ENCODE data around the gene ZPBP2.
"Not testable (repeated sequence)": the region's sequence is repeated elsewhere in the genome, so short reads cannot be mapped to it uniquely, and the experiment has no call there.

ZPBP2 gene

DNA sequence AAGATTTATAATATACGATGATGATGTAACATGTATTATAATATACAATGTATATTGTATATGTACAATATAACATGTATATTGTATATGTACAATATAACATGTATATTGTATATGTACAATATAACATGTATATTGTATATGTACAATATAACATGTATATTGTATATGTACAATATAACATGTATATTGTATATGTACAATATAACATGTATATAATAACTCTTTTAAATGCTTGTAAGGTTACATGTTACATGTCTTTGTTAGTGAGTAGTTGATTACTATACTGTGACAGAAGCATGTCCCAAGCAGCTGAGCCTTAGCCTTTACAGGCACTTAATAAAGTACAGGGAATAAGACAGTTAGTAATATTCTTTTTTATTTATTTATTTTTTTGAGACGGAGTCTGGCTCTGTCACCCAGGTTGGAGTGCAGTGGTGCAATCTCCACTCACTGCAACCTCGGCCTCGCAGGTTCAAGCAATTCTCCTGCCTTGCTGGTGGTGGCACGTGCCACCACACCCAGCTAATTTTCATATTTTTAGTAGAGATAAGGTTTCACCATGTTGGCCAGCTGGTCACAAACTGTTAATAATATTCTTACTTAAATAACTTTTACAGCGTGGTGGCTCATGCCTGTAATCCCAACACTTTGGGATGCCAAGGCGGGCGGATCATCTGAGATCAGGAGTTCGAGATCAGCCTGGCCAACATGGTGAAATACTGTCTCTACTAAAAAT lies 11.9 kb upstream of the ZPBP2 start:
- DNase-seq (ENCODE audit: low spot score): not testable (repeated sequence)

GRCh38 chr17:39861235-39861634 lies 6.8 kb upstream of the ZPBP2 start:
- DNase-seq (ENCODE audit: low spot score): no peak

- DNase-seq (ENCODE audit: low spot score): no peak
Measured at GRCh38 chr17:39863244-39863917, 4.6 kb upstream of the ZPBP2 start.

DNA sequence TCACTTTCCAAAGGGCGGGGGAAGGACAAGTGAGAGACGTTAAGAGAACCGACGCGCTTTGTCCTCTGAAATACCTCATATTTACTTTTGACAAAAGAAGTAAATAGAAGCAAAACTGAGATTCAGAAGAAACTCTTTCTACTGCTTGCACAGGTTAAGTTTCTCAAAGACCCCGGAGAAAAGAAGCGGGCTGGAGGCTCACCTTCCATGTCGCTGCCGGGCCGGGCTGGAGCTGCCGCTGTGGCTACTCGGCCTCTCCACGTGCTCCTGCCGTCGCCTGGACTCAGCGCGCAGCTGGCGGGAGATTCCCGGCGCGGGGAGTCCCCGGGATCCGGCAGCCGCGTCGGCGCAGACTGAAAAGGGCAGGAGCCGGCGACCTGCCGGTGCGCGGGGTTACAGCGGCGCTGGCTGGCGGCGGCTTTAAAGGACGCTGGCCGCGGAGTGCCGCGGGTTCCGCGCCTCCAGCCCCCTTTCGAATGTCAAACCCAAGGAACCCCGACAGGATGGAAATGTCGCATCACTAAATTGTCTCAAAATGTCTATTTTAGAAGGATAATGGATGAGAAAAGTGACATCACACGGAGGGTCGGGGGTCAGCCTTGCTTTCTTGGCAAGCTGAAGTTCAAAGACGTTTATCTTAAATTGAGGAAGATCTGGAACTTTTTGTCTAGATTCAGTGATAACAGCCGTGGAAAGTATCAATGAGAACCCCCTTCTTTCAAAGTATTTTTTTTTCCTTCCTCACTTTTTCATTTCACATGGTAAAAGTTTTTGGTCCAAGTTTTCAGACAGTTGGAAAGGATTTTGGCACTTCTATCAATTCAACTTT lies 3.9 kb upstream of the ZPBP2 start, which contains the start of gene IKZF3:
Gene IKZF3, minus strand, starts transcription at position 395 of the 829 bp plus-strand sequence. Its CDS starts 186 bp downstream, at position 209.
- no peak for DNase-seq (ENCODE audit: low spot score)

GRCh38 chr17:39866013-39866730 lies 1.8 kb upstream of the ZPBP2 start:
- DNase-seq (ENCODE audit: low spot score): no peak

- no peak for DNase-seq (ENCODE audit: low spot score)
Measured at GRCh38 chr17:39867084-39867879, 720 bp upstream of the ZPBP2 start.

GRCh38 chr17:39868554-39868942 lies 546 bp downstream of the ZPBP2 start:
- no peak for DNase-seq (ENCODE audit: low spot score)

DNA sequence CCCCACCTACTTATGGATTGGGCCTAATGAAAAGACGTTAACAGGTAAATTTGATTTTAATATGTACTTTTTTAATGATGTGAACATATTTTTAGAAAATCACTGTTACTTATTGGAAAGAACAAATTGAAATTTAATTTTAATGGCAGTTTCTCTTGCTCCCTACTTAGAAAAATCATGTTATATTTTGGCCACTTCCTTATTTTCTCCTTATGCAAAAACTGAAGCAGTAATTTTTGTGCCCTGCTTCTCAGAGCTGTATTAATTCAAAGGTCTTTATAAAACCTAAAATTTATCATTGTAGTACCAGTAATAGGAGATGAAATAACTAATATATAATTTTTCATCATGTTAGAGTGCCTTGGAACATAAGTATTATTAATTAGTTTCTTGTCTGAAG lies 2.8 kb downstream of the ZPBP2 start:
- DNase-seq (ENCODE audit: low spot score): no peak

DNA sequence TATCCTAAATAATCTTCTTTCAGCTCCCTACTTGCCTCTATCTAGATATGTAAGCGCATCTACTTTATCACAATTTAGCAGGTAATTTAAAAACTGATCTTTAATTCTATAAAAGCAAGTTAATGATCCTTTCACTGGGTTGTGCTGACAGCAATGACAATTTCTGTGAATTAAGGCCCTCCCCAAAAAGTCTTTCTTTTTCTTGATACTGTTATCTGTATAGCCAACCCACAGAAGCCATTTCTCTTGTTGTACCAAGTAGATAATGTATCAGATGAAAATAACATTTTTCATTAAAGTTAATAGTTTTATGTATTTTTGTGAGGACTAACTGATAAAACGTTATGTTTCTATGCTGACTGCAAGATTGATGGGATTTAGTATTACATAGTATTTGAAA lies 3.8 kb downstream of the ZPBP2 start:
- DNase-seq (ENCODE audit: low spot score): no peak

- no peak for DNase-seq (ENCODE audit: low spot score)
Measured at GRCh38 chr17:39872751-39873150, 4.7 kb downstream of the ZPBP2 start.

DNA sequence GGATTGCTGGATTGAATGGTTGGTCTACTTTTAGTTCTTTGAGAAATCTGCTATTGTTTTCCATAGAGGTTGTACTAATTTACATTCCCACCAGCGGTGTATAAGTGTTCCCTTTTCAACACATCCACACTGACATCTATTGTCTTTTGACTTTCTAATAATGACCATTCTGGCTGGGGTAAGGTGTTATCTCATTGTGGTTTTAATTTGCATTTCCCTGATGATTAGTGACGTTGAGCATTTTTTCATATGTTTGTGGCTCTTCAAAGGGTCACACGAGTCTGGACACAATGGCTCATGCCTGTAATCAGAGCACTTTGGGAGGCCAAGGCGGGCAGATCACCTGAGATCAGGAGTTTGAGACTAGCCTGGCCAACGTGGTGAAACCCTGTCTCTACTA lies 18.1 kb downstream of the ZPBP2 start:
- not testable (repeated sequence) for DNase-seq (ENCODE audit: low spot score)

DNA sequence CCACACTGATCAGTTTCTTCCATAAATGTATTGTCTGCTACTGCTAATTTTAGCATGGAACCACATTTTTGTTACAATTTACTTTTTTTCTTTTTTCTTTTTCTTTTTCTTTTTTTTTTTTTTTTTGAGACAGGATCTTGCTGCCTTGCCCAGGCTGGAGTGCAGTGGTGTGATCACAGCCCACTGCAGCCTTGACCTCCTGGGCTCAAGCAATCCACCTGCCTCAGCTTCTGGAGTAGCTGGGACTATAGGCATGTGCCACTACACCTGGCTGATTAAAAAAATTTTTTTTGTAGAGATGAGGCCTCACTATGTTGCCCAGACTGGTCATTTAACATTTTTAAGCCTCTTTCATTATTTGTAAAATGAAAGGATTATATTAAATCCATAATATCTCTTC lies 19.1 kb downstream of the ZPBP2 start:
- DNase-seq (ENCODE audit: low spot score): no peak

DNA sequence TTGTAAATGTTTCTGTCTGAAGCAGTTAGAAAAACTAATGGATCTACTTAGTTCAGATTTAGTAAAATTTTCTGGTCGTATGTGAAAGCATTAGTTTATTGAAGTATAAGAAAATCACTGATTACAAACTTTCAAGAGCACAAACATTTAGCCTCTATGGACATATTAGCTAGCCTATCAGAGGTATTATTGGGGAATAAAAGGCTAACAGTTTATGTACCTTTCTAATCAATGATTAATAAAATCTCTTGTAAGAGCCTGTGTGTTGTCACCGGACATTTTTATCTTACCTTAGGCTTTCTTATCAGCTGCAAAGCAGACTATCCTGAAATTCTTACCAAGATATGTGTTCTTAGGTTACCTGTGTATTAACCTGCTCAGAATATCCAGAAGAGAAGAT lies 21.2 kb downstream of the ZPBP2 start:
- DNase-seq (ENCODE audit: low spot score): no peak

DNA sequence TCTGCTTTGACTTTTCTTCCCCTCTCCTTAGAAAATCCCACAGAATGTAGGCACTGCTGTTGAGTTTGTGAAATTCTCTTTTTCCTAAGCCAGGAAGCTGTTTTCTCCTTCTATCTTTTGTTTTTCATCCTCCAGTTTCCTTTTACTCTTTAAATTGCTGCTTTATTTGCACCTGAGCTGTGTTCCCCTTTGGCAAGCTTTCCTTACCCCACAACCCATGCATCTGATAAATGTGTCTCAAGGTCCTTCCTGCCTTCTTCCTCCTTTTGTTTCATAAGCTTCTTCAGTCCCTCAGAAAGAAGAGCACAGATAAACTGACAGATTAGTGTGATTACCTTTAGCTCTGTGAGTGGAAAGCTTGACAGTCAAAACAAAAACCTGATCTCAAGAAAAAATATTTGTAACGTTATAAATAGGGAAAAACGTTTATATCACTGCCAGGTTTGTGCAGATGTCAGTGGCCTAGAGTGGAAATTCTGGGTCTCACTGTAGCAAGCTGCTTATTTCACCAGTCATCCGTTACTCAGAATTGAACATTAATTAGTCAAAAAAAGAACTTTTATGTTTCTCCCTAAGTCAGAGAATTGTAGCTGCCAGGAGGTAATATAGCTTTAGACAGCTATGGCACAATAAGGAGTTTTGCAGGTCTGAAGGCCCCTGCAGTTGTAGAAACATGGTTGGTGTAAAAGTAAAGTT lies 26.8 kb downstream of the ZPBP2 start:
- DNase-seq (ENCODE audit: low spot score): no peak

- DNase-seq (ENCODE audit: low spot score): no peak
Measured at GRCh38 chr17:39898088-39898487, 30.1 kb downstream of the ZPBP2 start.

DNA sequence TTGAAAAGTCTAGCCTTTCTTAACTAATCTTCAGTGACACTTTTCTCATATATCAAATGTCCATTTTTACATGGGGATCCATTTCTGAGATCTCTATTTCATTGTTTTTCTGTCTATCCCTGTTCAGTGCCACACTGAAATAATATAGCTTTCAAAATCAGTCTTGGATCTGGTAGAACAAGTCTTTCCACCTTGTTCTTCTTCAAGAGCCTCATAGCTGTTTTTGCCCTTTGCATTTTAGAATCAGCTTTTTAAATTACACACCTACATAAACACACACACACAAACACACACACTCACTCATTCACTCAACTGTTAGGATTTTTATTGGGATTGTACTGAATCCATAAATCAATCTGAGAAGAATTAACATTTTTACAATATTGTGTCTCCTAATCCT lies 31.2 kb downstream of the ZPBP2 start:
- no peak for DNase-seq (ENCODE audit: low spot score)

- DNase-seq (ENCODE audit: low spot score): not testable (repeated sequence)
Measured at GRCh38 chr17:39902027-39902426, 34.0 kb downstream of the ZPBP2 start.

GRCh38 chr17:39903158-39903884 lies 35.3 kb downstream of the ZPBP2 start:
- no peak for DNase-seq (ENCODE audit: low spot score)

DNA sequence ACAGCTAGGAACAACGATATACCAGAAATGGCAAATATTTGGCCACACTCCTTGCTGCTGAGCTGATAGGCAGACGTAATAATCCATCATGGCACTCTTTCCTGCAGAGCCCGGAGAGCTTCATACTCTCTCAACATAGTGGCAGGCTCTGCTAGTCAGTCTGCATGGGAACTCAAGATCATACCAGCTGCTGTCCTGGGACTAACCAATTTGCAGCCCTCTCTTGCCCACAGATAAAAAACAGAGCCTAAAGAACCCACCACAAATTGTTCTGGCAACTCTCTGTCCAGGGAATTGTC lies 36.9 kb downstream of the ZPBP2 start:
- no peak for DNase-seq (ENCODE audit: low spot score)

- DNase-seq (ENCODE audit: low spot score): no peak
Measured at GRCh38 chr17:39908789-39909352, 40.9 kb downstream of the ZPBP2 start.

Measured in putamen (tissue), 1 donor.